ENCODE measurements around the gene PPM1K. TPM values are rescaled to one million over a fixed set of nuclear protein-coding genes. Genes with fewer than 3 reads are reported as not detected.

Gene PPM1K
- total RNA-seq, 1 donor from 2014 or later: 15.9 TPM

GRCh38 chr4:88286897-88287296 lies 2.5 kb upstream of the PPM1K start:
- H3K27me3 Mint-ChIP-seq (ENCODE audit: unreplicated experiment): no peaks in the 10 kb centered on the region
- peak overlapping the region; percentile 23 for H3K27ac Mint-ChIP-seq (ENCODE audit: unreplicated experiment)
- no peak overlapping the region for H3K4me3 Mint-ChIP-seq (ENCODE audit: unreplicated experiment)
- no peaks in the 10 kb centered on the region for H3K36me3 Mint-ChIP-seq (ENCODE audit: unreplicated experiment)
- H3K4me1 Mint-ChIP-seq (ENCODE audit: unreplicated experiment): peaks cover 26% of the 10 kb centered on the region
- H3K9me3 Mint-ChIP-seq (ENCODE audit: unreplicated experiment): no peaks in the 10 kb centered on the region
- TF ChIP-seq CTCF (IDR thresholded peaks at IDR 0.05): no peak
- DNase-seq (ENCODE audit: extremely low spot score, unreplicated experiment): no peak

DNA sequence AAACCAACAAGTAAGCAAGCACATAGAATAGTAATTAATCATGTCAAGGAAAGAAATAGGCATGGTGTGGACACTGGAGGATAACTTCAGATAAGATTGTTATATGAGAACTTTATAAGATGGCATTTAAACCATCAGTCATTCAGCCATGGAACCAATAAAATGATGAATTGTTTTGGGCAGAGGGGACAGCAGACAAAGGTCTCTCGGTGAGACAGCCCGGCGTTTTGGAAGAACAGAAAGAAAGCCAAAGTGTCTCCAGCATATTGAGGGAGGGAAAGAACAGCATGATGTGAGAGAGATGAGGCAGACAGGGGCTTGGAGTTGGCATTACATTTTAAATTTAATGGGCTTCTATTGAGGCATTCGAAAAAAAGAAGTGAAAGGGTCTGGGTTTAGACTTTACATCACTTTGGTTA lies 883 bp upstream of the PPM1K start:
- Mint-ChIP-seq H3K27ac (ENCODE audit: unreplicated experiment) (peak overlapping the region; percentile 100), H3K36me3 (ENCODE audit: unreplicated experiment) (no peaks in the 10 kb centered on the region), H3K4me1 (ENCODE audit: unreplicated experiment) (peaks cover 30% of the 10 kb centered on the region), H3K27me3 (ENCODE audit: unreplicated experiment) (no peaks in the 10 kb centered on the region), H3K9me3 (ENCODE audit: unreplicated experiment) (no peaks in the 10 kb centered on the region), H3K4me3 (ENCODE audit: unreplicated experiment) (peak overlapping the region; percentile 98)
- TF ChIP-seq CTCF (IDR thresholded peaks at IDR 0.05): no peak
- no peak for DNase-seq (ENCODE audit: extremely low spot score, unreplicated experiment)

GRCh38 chr4:88283661-88284438 lies 511 bp downstream of the PPM1K start:
- TF ChIP-seq CTCF (IDR thresholded peaks at IDR 0.05): no peak
- Mint-ChIP-seq H3K4me3 (ENCODE audit: unreplicated experiment) (peak overlapping the region; percentile 98), H3K27ac (ENCODE audit: unreplicated experiment) (peak overlapping the region; percentile 100), H3K27me3 (ENCODE audit: unreplicated experiment) (no peaks in the 10 kb centered on the region), H3K4me1 (ENCODE audit: unreplicated experiment) (peaks cover 32% of the 10 kb centered on the region), H3K36me3 (ENCODE audit: unreplicated experiment) (no peaks in the 10 kb centered on the region), H3K9me3 (ENCODE audit: unreplicated experiment) (no peaks in the 10 kb centered on the region)
- peak; percentile 86 for DNase-seq (ENCODE audit: extremely low spot score, unreplicated experiment)

GRCh38 chr4:88280228-88280795 lies 4.0 kb downstream of the PPM1K start:
- Mint-ChIP-seq H3K4me3 (ENCODE audit: unreplicated experiment) (no peak overlapping the region), H3K27ac (ENCODE audit: unreplicated experiment) (no peak overlapping the region), H3K4me1 (ENCODE audit: unreplicated experiment) (peaks cover 50% of the 10 kb centered on the region), H3K27me3 (ENCODE audit: unreplicated experiment) (no peaks in the 10 kb centered on the region), H3K36me3 (ENCODE audit: unreplicated experiment) (peaks cover 7% of the 10 kb centered on the region), H3K9me3 (ENCODE audit: unreplicated experiment) (peaks cover 4% of the 10 kb centered on the region)
- no peak for TF ChIP-seq CTCF (IDR thresholded peaks at IDR 0.05)
- DNase-seq (ENCODE audit: extremely low spot score, unreplicated experiment): no peak

DNA sequence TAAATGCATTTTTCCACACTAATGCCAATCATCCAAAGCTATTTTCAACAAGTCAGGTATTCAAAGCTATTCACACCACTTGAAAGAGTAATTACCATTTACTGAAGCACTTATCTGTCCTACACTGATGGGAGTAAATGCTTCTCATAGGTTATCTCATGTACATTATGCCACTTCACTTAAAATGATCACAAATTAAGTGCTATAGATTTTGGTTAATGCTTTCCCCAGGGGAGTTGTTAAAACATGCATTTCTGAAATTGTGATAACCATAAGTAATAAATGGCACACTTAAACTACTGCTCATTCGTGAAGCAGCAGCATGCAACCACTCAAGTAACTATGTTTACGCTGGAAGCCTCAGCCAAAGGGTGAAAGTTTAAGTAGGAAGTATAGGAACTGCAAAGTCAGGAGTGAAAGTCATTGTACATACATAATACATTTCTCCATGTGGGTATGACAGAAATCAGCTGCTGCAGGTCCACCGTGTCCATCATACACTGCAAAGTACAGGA lies 6.6 kb downstream of the PPM1K start:
- no peak for DNase-seq (ENCODE audit: extremely low spot score, unreplicated experiment)
- Mint-ChIP-seq H3K27ac (ENCODE audit: unreplicated experiment) (no peak overlapping the region), H3K9me3 (ENCODE audit: unreplicated experiment) (peaks cover 4% of the 10 kb centered on the region), H3K27me3 (ENCODE audit: unreplicated experiment) (no peaks in the 10 kb centered on the region), H3K4me1 (ENCODE audit: unreplicated experiment) (peaks cover 40% of the 10 kb centered on the region), H3K4me3 (ENCODE audit: unreplicated experiment) (no peak overlapping the region), H3K36me3 (ENCODE audit: unreplicated experiment) (peaks cover 10% of the 10 kb centered on the region)
- TF ChIP-seq CTCF (IDR thresholded peaks at IDR 0.05): no peak
